NCI-H69 (cell line): ENCODE results near the gene ASRGL1.
A peak's percentile ranks its signal among the peaks of the same experiment; 100 is the strongest.

ENCODE experiments used
- DNase-seq: peaks from one replicate; lab custom pipeline; 2025; lab: John Stamatoyannopoulos, UW

The ASRGL1 gene

DNA sequence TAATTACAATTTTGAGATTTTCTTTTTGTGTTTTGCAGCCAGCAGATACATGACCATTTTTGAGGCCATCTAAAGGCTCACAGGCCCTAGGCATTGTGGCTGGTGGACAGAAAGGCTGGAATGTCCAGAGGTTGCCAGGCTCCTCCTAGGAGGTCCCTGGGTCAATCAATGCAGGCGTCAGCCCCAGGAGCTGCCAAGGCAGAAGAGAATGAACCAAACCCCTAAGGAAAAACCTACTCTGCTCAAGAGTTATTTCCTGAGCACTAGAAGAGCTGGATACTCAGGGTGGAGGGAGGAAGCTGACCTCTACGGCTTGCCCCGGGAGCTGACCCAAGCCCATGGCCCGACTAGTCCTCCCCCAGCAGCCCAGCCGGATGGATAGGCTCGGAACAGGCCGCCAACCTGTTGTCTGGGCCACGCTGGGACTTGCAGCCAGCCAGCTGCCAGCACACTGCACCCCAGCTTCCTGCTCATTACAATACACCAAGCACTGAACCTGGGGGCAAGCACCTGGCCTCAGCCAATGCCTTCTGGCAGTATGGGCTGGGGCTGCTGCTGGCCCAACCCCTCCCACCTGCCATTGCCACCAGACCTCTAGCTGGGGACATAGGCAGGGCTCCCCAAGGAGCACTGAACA lies 75.9 kb downstream of the ASRGL1 start:
- DNase-seq: peak; percentile 27

DNA sequence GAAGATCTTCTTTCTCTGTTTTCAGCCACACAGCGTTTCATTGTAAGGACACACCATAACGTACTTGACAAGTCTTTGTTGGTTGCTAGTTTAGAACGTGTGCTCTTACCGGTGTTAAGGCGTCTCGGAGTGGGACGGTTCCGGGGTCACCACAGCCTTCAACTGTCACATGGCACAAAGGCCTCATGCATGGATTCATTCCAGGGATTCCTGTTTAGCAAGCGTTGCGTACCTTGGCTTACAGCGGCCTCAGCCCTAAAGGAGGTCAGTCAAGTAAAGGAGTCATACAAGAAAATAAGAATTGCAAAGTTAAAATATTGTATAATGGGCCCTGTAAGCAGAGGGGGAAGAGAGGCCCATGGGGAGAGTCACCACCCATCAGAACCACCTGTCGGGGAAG lies 79.3 kb downstream of the ASRGL1 start:
- no peak for DNase-seq

DNA sequence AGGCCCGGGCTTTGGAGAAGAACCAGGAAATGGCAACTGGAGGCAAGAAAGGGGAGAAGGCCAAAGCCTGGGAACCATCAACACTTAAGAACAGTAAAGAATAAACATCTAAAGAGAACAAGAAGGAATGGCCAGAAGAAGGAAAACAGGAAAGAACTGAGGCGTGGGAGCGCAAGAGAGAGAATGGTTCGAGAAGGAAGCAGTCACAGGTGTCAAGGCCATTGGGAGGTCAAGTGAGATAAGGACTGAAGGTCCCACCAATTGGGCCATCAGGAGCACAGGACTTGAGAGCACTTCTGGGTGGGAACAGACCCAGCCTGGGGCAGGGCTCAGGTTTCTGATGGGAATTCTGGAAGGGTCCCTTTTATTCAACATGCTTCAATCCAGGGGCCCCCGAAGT lies 80.9 kb downstream of the ASRGL1 start:
- DNase-seq: no peak

DNA sequence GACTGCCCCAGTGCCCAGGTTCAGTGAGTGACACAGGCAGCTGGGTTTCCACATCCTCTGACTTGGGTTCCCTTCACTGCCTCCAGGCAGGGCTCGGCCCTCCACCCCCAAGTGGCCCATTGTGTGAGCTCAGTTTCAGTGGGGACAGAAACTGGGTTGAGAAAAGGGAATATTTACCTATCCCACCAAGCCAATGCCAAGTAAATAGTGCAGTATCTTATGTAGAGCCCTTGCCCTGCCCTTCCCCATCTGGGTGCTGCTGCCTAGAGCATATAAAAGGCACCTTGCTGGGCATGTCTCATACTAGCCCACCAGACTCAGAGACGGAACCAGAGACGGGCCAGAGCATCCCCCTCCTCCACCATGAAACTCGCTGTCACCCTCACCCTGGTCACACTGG lies 81.5 kb downstream of the ASRGL1 start, which contains the start of gene SCGB1A1:
SCGB1A1 (plus strand) TSS at position 301 of the 400 bp plus-strand sequence; CDS start at position 364, 63 bp downstream.
- DNase-seq: no peak

DNA sequence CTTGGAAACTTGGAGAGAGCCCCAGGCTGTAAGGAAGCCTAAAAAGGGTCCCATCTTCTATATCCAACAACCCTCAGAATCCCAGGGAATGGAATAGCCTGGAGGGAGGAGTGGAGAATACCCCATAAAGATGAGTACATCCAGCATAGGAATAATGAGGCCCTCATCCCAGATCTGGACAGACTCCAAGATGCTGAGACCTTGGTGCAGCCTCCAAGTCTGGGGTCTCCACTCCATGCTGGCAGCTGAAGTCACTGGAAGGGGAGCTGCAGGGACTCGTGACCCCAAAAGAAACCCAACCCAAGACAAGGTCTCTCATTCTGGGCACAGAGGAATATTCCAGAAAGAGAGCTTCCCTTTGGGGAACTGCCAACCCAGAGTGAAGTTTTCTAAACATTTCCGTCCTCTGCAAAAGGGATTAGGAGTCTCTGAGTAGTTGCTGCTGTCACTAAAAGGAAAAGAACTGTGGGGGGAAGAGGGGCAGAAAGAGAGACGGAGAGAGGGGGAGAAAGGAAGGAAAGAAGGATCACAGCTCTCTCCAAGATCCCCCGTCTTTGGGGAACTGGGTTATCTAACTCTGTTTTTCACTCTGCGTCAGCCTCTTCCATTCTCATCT lies 82.2 kb downstream of the ASRGL1 start:
- DNase-seq: no peak

DNA sequence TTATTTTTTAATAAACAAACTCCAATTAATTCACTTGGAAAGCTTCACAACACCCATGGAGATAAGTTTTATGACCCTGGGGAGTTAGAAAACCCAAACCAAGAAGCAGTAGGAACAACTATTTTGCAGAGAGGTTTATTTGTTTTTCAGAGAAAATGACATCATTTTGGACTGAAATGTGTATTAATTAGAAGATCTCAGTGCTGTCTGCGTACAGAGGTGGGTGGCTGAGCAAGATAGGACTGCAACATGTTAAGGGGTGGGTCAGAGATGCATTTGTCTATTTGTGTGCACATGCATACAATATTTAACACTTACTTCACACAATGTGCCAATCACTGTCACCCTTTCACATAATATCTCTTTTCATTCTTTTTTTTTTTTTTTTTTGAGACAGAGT lies 82.7 kb downstream of the ASRGL1 start:
- no peak for DNase-seq

DNA sequence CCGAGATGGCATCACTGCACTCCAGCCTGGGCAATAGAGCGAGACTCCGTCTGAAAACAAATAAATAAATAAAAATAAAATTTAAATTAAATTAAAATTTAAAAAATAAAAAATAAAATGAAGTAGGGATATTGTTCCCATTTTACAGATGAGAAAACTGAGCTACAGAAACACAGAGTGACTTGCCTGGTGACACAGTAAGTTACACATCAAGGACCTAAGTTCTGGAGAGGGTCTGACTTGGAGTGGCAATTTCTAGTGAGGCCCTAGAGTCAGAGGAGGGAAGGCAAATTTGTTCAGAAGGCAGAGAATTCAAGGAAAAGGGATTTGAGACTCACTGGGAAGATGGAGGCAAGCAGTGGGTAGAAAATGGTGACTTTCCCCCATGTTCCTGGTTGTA lies 83.6 kb downstream of the ASRGL1 start:
- no peak for DNase-seq

DNA sequence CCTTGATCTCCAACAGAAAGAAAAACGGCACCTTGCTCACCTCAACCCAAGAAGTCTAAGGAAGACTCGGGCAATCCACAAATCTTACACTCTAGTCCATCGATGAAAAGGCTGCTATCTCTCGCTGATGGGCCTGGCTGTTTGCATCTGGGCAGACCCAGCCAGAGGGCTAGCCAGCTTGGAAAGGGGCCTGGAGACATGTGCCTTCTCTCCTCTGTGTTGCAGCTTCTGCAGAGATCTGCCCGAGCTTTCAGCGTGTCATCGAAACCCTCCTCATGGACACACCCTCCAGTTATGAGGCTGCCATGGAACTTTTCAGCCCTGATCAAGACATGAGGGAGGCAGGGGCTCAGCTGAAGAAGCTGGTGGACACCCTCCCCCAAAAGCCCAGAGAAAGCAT lies 84.7 kb downstream of the ASRGL1 start:
- DNase-seq: no peak

DNA sequence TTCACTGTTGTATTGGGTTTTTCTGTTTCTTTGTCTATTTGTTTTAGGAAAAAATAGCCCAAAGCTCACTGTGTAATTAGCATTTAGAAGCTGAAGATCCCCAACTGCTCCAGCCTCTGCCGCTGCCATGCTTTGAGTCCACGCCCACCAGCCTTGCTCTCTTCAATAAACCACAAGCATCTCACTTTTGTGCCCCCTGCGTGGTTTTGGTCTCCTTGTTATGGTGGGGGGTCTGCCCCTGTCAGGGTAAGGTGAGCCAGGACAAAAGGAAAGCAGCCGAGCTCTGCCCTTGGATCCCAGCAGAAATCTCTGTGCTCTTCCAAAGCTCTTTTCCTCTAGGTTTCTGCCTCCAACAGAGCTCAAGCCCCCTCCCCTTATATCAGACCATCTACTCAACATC lies 85.8 kb downstream of the ASRGL1 start:
- DNase-seq: no peak

DNA sequence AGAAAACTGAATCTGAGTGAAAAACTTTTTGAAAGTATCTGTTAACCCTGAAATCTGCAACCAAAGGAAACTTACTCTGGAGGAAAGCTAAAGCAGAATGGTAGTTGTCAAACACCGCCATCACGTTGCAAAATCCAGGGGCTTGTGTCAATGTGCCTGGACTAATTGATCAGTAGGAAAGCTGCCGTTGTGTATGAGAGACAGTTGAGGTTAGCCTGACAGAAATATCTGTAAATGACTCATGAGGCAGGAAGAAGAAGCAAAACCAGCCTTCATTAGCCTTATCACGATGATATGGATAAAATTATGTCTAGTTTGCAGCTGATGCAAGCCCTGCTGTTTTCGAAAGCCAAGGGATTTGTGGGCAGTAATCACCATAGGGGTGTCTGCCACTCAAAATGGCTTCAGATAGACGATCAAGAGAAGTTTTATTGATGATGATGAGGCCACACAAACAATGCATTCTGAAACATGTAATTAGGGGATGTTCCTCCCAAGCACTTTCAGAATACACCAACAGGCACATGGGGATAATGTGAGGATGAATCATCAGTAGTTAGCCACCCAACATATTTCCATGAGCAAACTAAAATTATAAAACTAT lies 90.5 kb downstream of the ASRGL1 start:
- peak; percentile 60 for DNase-seq

DNA sequence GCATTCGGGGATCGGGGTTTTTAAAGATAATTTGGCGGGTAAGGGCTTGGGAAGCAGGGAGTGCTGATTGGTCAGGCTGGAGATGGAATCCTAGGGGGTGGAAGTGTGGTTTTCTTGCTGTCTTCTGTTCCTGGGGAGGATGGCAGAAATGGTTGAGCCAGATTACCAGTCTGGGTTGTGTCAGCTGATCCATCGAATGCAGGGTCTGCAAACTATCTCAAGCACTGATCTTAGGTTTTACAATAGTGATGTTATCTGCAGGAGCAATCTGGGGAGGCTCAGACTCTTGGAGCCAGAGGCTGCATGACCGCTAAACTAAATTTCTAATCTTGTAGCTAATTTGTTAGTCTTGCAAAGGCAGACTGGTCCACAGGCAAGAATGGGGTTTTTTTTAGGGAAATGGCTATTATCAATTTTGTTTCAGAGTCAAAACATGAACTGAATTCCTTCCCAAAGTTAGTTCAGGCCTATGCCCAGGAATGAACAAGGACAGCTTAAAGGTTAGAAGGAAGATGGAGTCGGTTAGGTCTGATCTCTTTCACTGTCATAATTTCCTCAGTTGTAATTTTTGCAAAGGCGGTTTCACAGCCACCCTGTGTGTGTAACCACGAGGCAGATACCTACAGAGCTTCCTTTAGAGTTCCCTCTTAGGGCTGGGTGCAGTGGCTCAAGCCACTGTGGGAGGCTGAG lies 91.8 kb downstream of the ASRGL1 start:
- no peak for DNase-seq

DNA sequence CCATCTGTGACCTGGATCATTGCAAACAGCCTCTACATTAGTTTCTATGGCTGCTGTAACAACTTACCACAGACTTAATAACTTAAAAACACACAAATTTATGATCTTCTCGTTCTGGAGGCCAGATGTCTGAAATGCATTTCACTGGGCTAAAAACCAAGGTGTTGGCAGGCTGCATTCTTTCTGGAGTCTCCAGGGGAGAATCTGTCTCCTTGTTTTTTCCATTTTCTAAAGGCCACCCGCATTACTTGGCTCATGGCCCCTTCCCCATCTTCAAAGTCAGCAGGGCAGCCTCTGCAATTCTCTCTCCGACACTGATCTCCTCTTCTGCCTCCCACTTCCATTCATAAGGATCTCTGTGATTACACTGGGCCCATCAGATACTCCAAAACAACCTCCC lies 93.2 kb downstream of the ASRGL1 start:
- no peak for DNase-seq

DNA sequence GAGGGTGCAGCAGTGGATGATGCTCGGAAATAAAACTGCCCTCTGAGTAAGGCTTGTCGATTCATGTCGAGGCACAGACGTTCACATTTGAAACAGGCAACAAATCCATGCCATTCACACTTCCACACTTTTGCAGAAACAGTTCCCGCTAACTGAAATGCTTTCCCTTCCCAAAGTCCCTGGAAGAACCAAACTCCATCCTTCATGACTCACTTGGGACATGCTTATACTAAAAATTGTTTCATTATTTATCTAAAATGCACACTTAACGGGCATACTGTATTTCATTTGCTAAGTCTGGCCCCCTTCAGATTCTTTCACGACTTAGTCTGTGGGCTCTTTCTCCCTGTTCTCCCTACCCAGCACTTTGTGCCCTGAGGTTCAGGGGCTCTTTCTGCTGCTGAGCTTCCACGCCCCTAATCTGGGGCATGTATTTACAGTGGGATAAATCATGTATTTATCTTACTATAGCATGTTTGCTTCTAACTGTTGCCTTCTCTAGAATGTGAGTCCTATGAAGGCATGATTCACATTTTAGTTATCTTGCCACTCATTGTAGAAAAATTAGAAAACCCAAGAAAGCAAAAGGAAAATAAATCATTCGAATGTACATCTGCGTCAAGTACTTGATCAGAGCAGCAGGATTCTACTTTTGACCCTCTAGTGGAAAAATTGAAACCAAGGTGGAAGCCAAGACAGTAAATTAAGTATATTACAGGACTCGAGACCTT lies 94.1 kb downstream of the ASRGL1 start:
- DNase-seq: no peak

DNA sequence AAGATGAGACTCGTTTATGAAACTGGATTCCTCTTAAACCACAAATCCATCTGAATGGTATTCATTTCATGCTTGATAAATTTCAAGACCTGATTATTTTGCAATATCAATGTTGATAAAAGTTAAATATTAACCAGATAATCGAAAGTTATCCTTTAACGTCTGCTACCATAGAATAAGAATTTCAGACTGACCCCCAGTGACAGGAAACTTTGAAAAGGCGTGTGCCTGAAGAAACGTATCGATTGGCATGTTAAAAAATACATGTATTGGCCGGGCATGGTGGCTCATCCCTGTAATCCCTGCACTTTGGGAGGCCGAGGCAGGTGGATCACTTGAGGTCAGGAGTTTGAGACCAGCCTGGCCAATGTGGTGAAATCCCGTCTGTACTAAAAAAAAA lies 95.4 kb downstream of the ASRGL1 start:
- no peak for DNase-seq

DNA sequence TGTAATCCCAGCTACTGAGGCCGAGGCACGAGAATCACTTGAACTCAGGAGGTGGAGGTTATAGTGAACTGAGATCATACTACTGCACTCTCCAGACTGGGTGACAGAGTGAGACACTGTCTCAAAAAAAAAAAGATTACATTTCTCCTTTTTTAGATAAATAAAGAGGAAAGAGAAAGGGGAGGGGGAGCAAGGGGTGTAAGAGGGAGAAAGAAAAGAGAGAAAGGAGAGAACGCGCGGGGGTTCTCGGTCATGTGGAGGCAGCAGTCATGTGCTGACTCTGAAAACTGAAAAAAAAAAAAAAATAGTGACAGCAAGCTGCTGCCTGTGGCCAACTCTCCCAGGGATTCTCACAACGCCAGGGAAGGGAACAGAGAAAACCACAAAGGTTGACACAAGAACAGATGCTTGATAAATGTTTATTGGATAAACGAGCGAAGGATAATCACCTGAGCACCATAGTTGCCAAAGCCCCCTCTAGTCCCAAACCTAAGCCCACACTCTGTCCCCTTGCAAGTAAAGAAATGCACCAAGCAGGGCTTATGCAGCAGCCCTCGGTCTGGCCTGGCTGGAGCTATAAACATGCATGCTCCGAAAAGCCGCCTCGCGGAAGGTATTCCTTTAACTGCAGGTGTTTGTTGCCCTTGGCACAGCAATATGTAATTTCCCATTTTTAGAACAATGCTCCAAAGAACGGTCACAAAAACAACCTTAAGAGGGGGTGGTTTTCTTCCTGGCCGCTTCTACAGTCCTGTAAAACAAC lies 96.1 kb downstream of the ASRGL1 start:
- DNase-seq: peak; percentile 74

DNA sequence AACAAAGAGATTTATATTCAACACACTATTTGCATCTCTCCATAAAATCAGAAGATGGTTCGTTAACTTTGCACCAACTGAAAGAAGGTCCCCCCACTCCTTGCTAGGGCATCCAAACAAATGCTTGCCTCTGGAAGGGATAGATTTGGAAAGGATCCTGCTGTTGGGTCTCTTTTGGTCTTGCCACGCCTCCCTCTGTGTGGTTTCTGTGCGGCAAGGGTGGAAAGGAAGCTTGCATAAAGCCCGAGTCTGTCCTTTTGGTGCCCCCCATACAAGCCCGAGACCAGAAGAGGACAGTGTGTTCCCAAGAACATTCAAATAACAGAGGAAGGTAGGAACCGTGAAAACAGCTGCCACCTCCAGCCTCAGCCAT lies 96.6 kb downstream of the ASRGL1 start:
- DNase-seq: no peak

DNA sequence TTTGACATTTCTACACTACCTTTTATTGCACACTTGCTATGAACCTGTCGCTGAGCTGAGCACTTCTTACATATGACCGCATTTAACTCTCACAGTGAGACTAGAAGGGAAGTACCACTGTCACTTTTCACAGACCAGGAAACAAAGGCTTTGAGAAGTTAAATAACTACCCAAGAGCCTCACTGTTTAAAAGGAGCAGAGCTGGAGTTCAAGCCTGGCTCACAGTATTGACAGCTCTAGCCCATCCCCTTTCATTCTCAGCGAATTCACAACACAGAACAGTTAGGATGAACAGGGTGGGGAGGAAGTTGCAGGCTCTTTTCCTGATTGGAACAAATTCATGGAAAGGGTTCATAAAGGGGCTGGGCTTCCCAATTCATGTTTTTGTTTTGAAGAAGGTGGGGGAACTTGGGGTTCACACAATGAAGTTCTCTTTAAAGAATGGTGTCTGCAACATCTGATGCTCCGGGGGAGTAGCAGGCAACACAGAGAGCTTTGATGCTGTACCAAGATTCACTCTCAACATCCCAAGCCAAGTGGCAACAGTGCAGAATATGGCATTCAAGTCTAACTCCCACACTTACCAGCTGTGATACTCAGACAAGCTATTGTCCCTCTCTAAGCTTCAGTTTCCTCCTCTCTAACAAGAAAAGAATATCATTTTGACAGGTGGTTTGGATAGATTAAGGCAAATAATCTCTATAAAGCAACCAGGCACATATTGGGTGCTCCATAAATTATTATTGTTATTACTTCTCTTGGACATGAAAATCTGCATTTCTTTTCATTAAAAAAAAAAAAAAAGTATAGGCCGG lies 98.8 kb downstream of the ASRGL1 start:
- DNase-seq: no peak

DNA sequence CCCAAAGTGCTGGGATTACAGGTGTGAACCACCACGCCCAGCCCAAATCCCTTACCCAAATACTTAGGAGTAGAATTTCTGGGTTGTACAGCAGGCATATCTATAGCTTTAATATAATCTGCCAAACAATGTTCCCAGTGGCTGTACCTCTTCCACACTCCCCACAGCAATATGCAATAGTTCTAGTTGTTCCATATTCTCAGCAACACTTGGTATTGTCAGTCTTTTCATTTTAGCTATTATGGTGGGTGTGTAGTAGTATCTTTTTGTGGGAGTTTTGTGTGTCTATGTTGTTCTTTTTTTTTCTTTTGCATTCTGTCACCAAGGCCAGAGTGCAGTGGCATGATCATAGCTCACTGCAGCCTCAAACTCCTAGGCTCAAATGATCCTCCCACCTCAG lies 100.4 kb downstream of the ASRGL1 start:
- DNase-seq: no peak

DNA sequence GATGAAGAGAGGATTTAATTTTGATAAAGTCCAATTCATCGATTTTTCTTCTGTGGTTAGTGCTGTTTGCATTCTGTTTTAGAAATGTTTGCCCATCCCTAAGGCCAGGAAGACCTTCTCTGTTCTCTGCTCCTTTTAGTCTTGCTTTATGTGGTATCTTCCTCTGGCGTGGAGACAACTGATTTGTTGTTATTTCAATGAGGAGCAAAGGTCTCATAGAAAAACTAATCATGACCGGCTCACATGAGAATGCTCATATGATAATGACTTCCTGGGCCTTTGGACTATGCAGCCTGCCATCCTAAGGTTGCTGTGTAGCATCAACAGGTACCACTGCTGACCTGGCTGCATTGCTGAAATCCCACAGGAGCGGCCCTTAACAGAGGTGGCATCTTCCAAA lies 101.4 kb downstream of the ASRGL1 start:
- no peak for DNase-seq

DNA sequence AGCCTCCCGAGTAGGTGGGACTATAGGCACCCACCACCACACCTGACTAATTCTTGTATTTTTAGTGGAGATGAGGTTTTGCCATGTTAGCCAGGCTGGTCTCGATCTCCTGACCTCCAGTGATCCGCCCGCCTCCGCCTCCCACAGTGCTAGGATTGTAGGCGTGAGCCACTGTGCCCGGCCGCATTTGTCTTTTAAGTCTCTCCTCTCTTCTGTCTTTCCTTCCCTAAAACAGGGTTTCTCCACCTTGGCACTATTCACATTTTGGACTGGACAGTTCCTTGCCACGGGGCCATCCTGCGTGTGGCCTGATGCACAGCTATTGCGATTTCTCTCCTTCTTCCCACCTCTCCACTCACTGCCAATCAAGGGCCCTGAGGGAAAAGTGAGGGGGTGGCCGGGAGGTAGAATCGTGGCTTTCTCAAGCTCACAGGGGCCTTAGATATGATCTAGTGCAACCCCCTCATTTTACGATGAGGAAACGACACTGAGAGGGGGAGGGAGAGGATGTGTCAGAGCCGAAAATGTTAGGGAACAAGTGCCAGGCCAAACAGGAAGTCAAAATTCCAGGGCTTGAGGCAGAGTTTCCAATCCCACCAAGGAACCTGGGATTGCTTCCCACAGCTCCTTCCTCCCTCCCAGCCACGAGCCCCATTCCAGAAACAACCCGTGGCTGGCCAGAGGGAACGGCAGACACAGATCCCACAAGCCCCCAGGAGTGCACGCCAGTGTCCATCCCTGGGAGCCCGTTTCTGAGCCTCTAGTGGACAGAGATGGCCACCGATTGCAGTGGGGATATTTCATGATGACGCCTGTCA lies 102.7 kb downstream of the ASRGL1 start:
- no peak for DNase-seq
